Neural crest cell (in vitro differentiated cells): ENCODE measurements around the gene INSL6. TPM values are rescaled to one million over a fixed set of nuclear protein-coding genes. Genes with fewer than 3 reads are reported as not detected.
"Not testable (repeated sequence)": the region's sequence is repeated elsewhere in the genome, so short reads cannot be mapped to it uniquely, and the experiment has no call there.

Source experiments
- DNase-seq: peaks from one replicate; pipeline ENCODE4 v3.0.0; 2021; ENCODE audit warnings: low read depth, mixed read lengths, low spot score
- H3K27ac Mint-ChIP-seq: one replicate; pipeline ENCODE4 v1.8.0; 2021; ENCODE audit warnings: mild to moderate bottlenecking, mixed read lengths; ENCODE audit not compliant: unreplicated experiment
- H3K27me3 Mint-ChIP-seq: 2 replicates; pipeline ENCODE4 v1.8.0; 2021; ENCODE audit warnings: low read depth, mild to moderate bottlenecking, mixed read lengths
- H3K36me3 Mint-ChIP-seq: 2 replicates; pipeline ENCODE4 v1.8.0; 2021; ENCODE audit warnings: low read depth, mild to moderate bottlenecking, mixed read lengths
- H3K4me1 Mint-ChIP-seq: 2 replicates; pipeline ENCODE4 v1.8.0; 2021; ENCODE audit warnings: mixed read lengths
- H3K4me3 Mint-ChIP-seq: one replicate; pipeline ENCODE4 v1.8.0; 2021; ENCODE audit warnings: mild to moderate bottlenecking, mixed read lengths
- H3K9me3 Mint-ChIP-seq: 2 replicates; pipeline ENCODE4 v1.8.0; 2021; ENCODE audit warnings: mixed read lengths
- CTCF ChIP-seq: fragments of 200-600 bp; sonication (generic); conservative IDR thresholded peaks from 2 replicates; pipeline ENCODE4 v1.5.0; 2021; ENCODE audit warnings: antibody characterized with exemption, mild to moderate bottlenecking
- total RNA-seq: library from RNA; stranded (reverse); gene quantifications from 2 replicates; pipeline ENCODE4 v1.2.1, GENCODE V29; 2021

INSL6 gene
- total RNA-seq, 1 donor from 2014 or later = not detected

- TF ChIP-seq CTCF = no peak
Measured at GRCh38 chr9:5193345-5193744, 7.9 kb upstream of the INSL6 start.

GRCh38 chr9:5191985-5192384 is 6.5 kb upstream of the INSL6 start:
- DNase-seq = no peak
- H3K4me1 Mint-ChIP-seq = no peaks in the 10 kb centered on the region
- H3K9me3 Mint-ChIP-seq = no peaks in the 10 kb centered on the region
- no peak overlapping the region for H3K4me3 Mint-ChIP-seq
- H3K36me3 Mint-ChIP-seq = no peaks in the 10 kb centered on the region
- no peak overlapping the region for H3K27ac Mint-ChIP-seq
- no peaks in the 10 kb centered on the region for H3K27me3 Mint-ChIP-seq
- no peak for TF ChIP-seq CTCF

More at GRCh38 chr9:5193345-5193744, 7.9 kb upstream of the INSL6 start:
- Mint-ChIP-seq H3K9me3 (no peaks in the 10 kb centered on the region), H3K4me3 (no peak overlapping the region), H3K4me1 (no peaks in the 10 kb centered on the region), H3K27me3 (no peaks in the 10 kb centered on the region), H3K36me3 (no peaks in the 10 kb centered on the region), H3K27ac (no peak overlapping the region)
- no peak for DNase-seq

- Mint-ChIP-seq H3K36me3 (no peaks in the 10 kb centered on the region), H3K4me3 (no peak overlapping the region)
- TF ChIP-seq CTCF = no peak
Measured at GRCh38 chr9:5188060-5188984, 2.9 kb upstream of the INSL6 start.

GRCh38 chr9:5186416-5187169 is 1.2 kb upstream of the INSL6 start:
- no peak overlapping the region for H3K27ac Mint-ChIP-seq
- no peak overlapping the region for H3K4me3 Mint-ChIP-seq
- H3K27me3 Mint-ChIP-seq = no peaks in the 10 kb centered on the region
- no peaks in the 10 kb centered on the region for H3K9me3 Mint-ChIP-seq
- peak; percentile 19 for DNase-seq
- H3K36me3 Mint-ChIP-seq = no peaks in the 10 kb centered on the region
- TF ChIP-seq CTCF = peak; percentile 84
- H3K4me1 Mint-ChIP-seq = no peaks in the 10 kb centered on the region

More at GRCh38 chr9:5188060-5188984, 2.9 kb upstream of the INSL6 start:
- H3K9me3 Mint-ChIP-seq = no peaks in the 10 kb centered on the region
- no peaks in the 10 kb centered on the region for H3K4me1 Mint-ChIP-seq
- no peak for DNase-seq
- no peak overlapping the region for H3K27ac Mint-ChIP-seq
- no peaks in the 10 kb centered on the region for H3K27me3 Mint-ChIP-seq

GRCh38 chr9:5184776-5185175 is 663 bp downstream of the INSL6 start:
- H3K9me3 Mint-ChIP-seq = peaks cover 8% of the 10 kb centered on the region
- no peaks in the 10 kb centered on the region for H3K27me3 Mint-ChIP-seq
- H3K36me3 Mint-ChIP-seq = peaks cover 4% of the 10 kb centered on the region
- H3K4me3 Mint-ChIP-seq = no peak overlapping the region
- no peak overlapping the region for H3K27ac Mint-ChIP-seq
- DNase-seq = no peak
- no peak for TF ChIP-seq CTCF
- no peaks in the 10 kb centered on the region for H3K4me1 Mint-ChIP-seq

- not testable (repeated sequence) for H3K27ac Mint-ChIP-seq, H3K4me1 Mint-ChIP-seq, H3K27me3 Mint-ChIP-seq
Measured at GRCh38 chr9:5180631-5181030, 4.8 kb downstream of the INSL6 start.

More at GRCh38 chr9:5180631-5181030, 4.8 kb downstream of the INSL6 start:
- not testable (repeated sequence) for H3K4me3 Mint-ChIP-seq, H3K36me3 Mint-ChIP-seq, DNase-seq
- peaks cover 10% of the 10 kb centered on the region for H3K9me3 Mint-ChIP-seq
